A549 (cell line): ENCODE data around the gene GTPBP6. TPM values are rescaled to one million over a fixed set of nuclear protein-coding genes. Genes with fewer than 3 reads are reported as not detected.

ENCODE experiments used
- ATAC-seq, 2 experiments: fragments of 200-7000 bp in 1 of 2; fragments of >200 bp in 1 of 2; cut with Nextera tagmentation in 1 of 2; cut with Tn5 transposase in 1 of 2; 3 replicates each; pipeline versions ENCODE4 v1.8.0 to v1.9.1; 2018 to 2020; ENCODE audit warnings: mild to moderate bottlenecking in 1 of 2, moderate library complexity in 1 of 2
- CTCF ChIA-PET: fragments of 300-600 bp; sonication (Branson Sonifier 250); formaldehyde crosslinking; extraction: SDS; loops from one replicate; lab custom pipeline; 2021; ENCODE audit warnings: antibody characterized with exemption, inconsistent platforms; lab: Yijun Ruan, JAX
- POLR2A ChIA-PET: fragments of 350-600 bp; formaldehyde crosslinking; extraction: SDS; loops from one replicate; lab custom pipeline; 2021; ENCODE audit warnings: antibody characterized with exemption, inconsistent platforms; lab: Yijun Ruan, JAX
- DNase-seq, 2 experiments: peaks; one replicate each; pipeline versions ENCODE4 v3.0.0 to v3.0.0-alpha.2; 2011 to 2016; ENCODE audit warnings: low read depth in 1 of 2, low spot score in 1 of 2
- FAIRE-seq: peaks from 2 replicates; lab custom pipeline; 2011; peaks lifted over from hg19 to GRCh38; lab: Jason Lieb, UNC
- H3K27ac ChIP-seq, 2 experiments: fragments of >200 bp; sonication (Bioruptor Twin); formaldehyde crosslinking; 3 replicates each; pipeline ENCODE4 v1.5.1; 2016 to 2017
- H3K4me1 ChIP-seq: fragments of >200 bp; sonication (Bioruptor Twin); formaldehyde crosslinking; 3 replicates; pipeline ENCODE4 v1.6.1; 2016
- H3K4me2 ChIP-seq: fragments of >200 bp; sonication (Bioruptor Twin); formaldehyde crosslinking; 3 replicates; pipeline ENCODE4 v1.6.1; 2016
- H3K4me3 ChIP-seq: fragments of >200 bp; sonication (Bioruptor Twin); formaldehyde crosslinking; 3 replicates; pipeline ENCODE4 v1.5.1; 2016
- H3K9me3 ChIP-seq: fragments of >200 bp; sonication (Bioruptor Twin); formaldehyde crosslinking; 3 replicates; pipeline ENCODE4 v1.6.1; 2016
- BHLHE40 ChIP-seq: IDR thresholded peaks from 2 replicates; pipeline ENCODE4 v1.6.1; 2012; ENCODE audit warnings: low read depth, low read length, inconsistent platforms
- CHD2 ChIP-seq: fragments of 150-350 bp; IDR thresholded peaks from 2 replicates; pipeline ENCODE4 v1.6.1; 2014; ENCODE audit warnings: low read length; ENCODE audit not compliant: partially characterized antibody
- CHD4 ChIP-seq: fragments of 200-600 bp; sonication (generic); IDR thresholded peaks from 2 replicates; pipeline ENCODE4 v1.6.1; 2016; ENCODE audit warnings: antibody characterized with exemption, mild to moderate bottlenecking, borderline replicate concordance
- ELK1 ChIP-seq: fragments of 150-350 bp; IDR thresholded peaks from 2 replicates; pipeline ENCODE4 v1.6.1; 2014; ENCODE audit warnings: low read depth, mild to moderate bottlenecking, low read length
- FOSB ChIP-seq: fragments of 250-450 bp; sonication (Bioruptor Pico); IDR thresholded peaks from 2 replicates; pipeline ENCODE4 v1.5.0; 2020; ENCODE audit warnings: mild to moderate bottlenecking, moderate library complexity
- FOSL2 ChIP-seq, 2 experiments: fragments of 450-650 bp in 1 of 2; fragments of >200 bp in 1 of 2; sonication (Bioruptor Twin) in 1 of 2; formaldehyde crosslinking; IDR thresholded peaks; 2 replicates each; pipeline versions ENCODE4 v1.5.0 to v1.6.1; 2016 to 2020; ENCODE audit warnings: mild to moderate bottlenecking in 1 of 2, moderate library complexity in 1 of 2
- HDAC2 ChIP-seq: fragments of 200-600 bp; sonication (generic); IDR thresholded peaks from 2 replicates; pipeline ENCODE4 v1.6.1; 2016
- HEYL ChIP-seq: fragments of 250-450 bp; sonication (Bioruptor Pico); IDR thresholded peaks from 2 replicates; pipeline ENCODE4 v1.8.0; 2021; ENCODE audit warnings: mild to moderate bottlenecking, moderate library complexity
- HOXB13 ChIP-seq: fragments of 250-450 bp; sonication (Bioruptor Pico); IDR thresholded peaks from 2 replicates; pipeline ENCODE4 v1.5.0; 2020; ENCODE audit warnings: low read depth, mild to moderate bottlenecking, moderate library complexity
- HOXB5 ChIP-seq: fragments of 250-450 bp; sonication (Bioruptor Pico); IDR thresholded peaks from 2 replicates; pipeline ENCODE4 v1.5.0; 2020; ENCODE audit warnings: mild to moderate bottlenecking, moderate library complexity
- JUNB ChIP-seq: fragments of >200 bp; sonication (Bioruptor Twin); formaldehyde crosslinking; IDR thresholded peaks from 2 replicates; pipeline ENCODE4 v1.6.1; 2016
- MAX ChIP-seq: IDR thresholded peaks from 2 replicates; pipeline ENCODE4 v1.6.1; 2012
- MAZ ChIP-seq: fragments of 150-350 bp; IDR thresholded peaks from 2 replicates; pipeline ENCODE4 v1.6.1; 2014; ENCODE audit warnings: antibody characterized with exemption, low read depth, low read length, borderline replicate concordance
- MYC ChIP-seq: IDR thresholded peaks from 2 replicates; pipeline ENCODE4 v1.6.1; 2012; ENCODE audit warnings: mild to moderate bottlenecking, inconsistent platforms, low read length, improper control_type of control experiment, borderline replicate concordance
- NFE2L2 ChIP-seq: fragments of 150-350 bp; conservative IDR thresholded peaks from 2 replicates; pipeline ENCODE4 v1.6.1; 2014; ENCODE audit warnings: low read length
- PHF8 ChIP-seq: fragments of 200-600 bp; sonication (generic); IDR thresholded peaks from 2 replicates; pipeline ENCODE4 v1.6.1; 2016; ENCODE audit warnings: low read depth, mild to moderate bottlenecking, antibody characterized with exemption, moderate library complexity, borderline replicate concordance
- POLR2A ChIP-seq: IDR thresholded peaks from 2 replicates; pipeline ENCODE4 v1.6.1; 2012; ENCODE audit warnings: mild to moderate bottlenecking, low read length
- SMC3 ChIP-seq: fragments of >200 bp; sonication (Bioruptor Twin); formaldehyde crosslinking; IDR thresholded peaks from 3 replicates; pipeline ENCODE4 v1.6.1; 2018; ENCODE audit warnings: inconsistent platforms
- SREBF2 ChIP-seq: fragments of 450-650 bp; IDR thresholded peaks from 2 replicates; pipeline ENCODE4 v1.6.1; 2014; ENCODE audit warnings: mild to moderate bottlenecking, moderate library complexity
- TP53 ChIP-seq: fragments of 250-450 bp; sonication (Bioruptor Pico); IDR thresholded peaks from 2 replicates; pipeline ENCODE4 v1.5.0; 2021; ENCODE audit warnings: mild to moderate bottlenecking, moderate library complexity
- ZC3H11A ChIP-seq: fragments of 450-650 bp; IDR thresholded peaks from 2 replicates; pipeline ENCODE4 v1.6.1; 2014; ENCODE audit warnings: antibody characterized with exemption, mild to moderate bottlenecking
- ZFP36 ChIP-seq: fragments of 450-650 bp; IDR thresholded peaks from 2 replicates; pipeline ENCODE4 v1.6.1; 2014; ENCODE audit warnings: borderline replicate concordance; ENCODE audit not compliant: partially characterized antibody
- WGBS: methylation state at CpG from one replicate; pipeline ENCODE4 v1.1.6; 2017; ENCODE audit errors: missing lambda C conversion rate; 5-methylcytosine and 5-hydroxymethylcytosine counted together
- polyA plus RNA-seq, 4 experiments: library from polyadenylated mRNA; depleted of rRNA in 3 of 4; stranded (reverse); fragments of >200 nt; fragmentation: RNase III in 1 of 4; extraction: RNeasy Plus Mini Kit Qiagen cat#74134 plus additional on column Dnase treatment in 1 of 4; gene quantifications; 2 replicates in 3 of 4; 3 replicates in 1 of 4; pipeline ENCODE4 v1.2.3, GENCODE V29; 2011 to 2017

Gene GTPBP6
- polyA plus RNA-seq, 2 of the 4 experiments (the other 2 are of a cell fraction) = 26.0 to 41.2 TPM

- TF ChIP-seq ELK1 (no peak), BHLHE40 (no peak), HOXB13 (CRISPR knock-in tag) (no peak), TP53 (CRISPR knock-in tag) (peak; percentile 80; the same call in 1 of the 2 replicates), SMC3 (peak; percentile 13; the same call in 1 of the 3 replicates), FOSB (CRISPR knock-in tag) (peak; percentile 28; the same call in 1 of the 2 replicates), HEYL (CRISPR knock-in tag) (no peak), PHF8 (peak; percentile 54; the same call in 1 of the 2 replicates)
Observed at GRCh38 chrX:318068-318738, 393 bp downstream of the GTPBP6 start (continued).

GRCh38 chrX:317424-318067 lies 1.1 kb downstream of the GTPBP6 start:
- POLR2A ChIA-PET = no interaction called here

GRCh38 chrX:316351-317325 lies 2.0 kb downstream of the GTPBP6 start:
- Histone ChIP-seq H3K27ac (no peak overlapping the region), H3K4me1 (peaks cover 17% of the 10 kb centered on the region; the same call in 1 of the 3 replicates), H3K4me2 (peak overlapping the region; percentile 61)
- no peak for ATAC-seq
- CTCF ChIA-PET = no interaction called here
- POLR2A ChIA-PET = no interaction called here
- TF ChIP-seq HOXB5 (CRISPR knock-in tag) (no peak), NFE2L2 (no peak), SMC3 (no peak), ZC3H11A (no peak)
- TF ChIP-seq, all 56 proteins: peak for 0
- Histone ChIP-seq H3K9me3 (no peaks in the 10 kb centered on the region), H3K4me3 (peak overlapping the region; percentile 93; the same call in 1 of the 3 replicates)
- WGBS = 95% methylated on average over 44 of the region's 50 CpGs
- DNase-seq (no peak), FAIRE-seq (no peak)

More at GRCh38 chrX:317424-318067, 1.1 kb downstream of the GTPBP6 start:
- ATAC-seq = no peak; a peak in 1 of 6 replicates
- H3K4me1 ChIP-seq = peaks cover 19% of the 10 kb centered on the region; the same call in 1 of the 3 replicates
- peak overlapping the region; percentile 97 to 99; a peak in 4 of 6 replicates for H3K27ac ChIP-seq
- peak overlapping the region; percentile 93 for H3K4me3 ChIP-seq
- no peak for FAIRE-seq
- whole genome bisulfite sequencing = 70% methylated on average over 9 of the region's 28 CpGs
- TF ChIP-seq MYC (no peak), JUNB (no peak), ZC3H11A (no peak), POLR2A (no peak), FOSL2 (IDR thresholded peaks at IDR 0.05) (no peak), FOSL2 (CRISPR knock-in tag; IDR thresholded peaks at IDR 0.05) (no peak), MAX (no peak), SREBF2 (no peak), CHD2 (no peak), ZFP36 (no peak), CHD4 (no peak), HDAC2 (no peak), MAZ (no peak), SMC3 (no peak), ELK1 (no peak)
- H3K9me3 ChIP-seq = no peaks in the 10 kb centered on the region
- CTCF ChIA-PET = no interaction called here
- DNase-seq = peak in 1 of 2 experiments; percentile 84
- peak overlapping the region; percentile 61 for H3K4me2 ChIP-seq
